Stimulated activated naive CD4-positive, alpha-beta T cell (primary cell): ENCODE data around the gene INSYN2B.

Experiments
- DNase-seq, 6 experiments: peaks; one replicate each; lab custom pipeline; 2025; lab: John Stamatoyannopoulos, UW

Gene INSYN2B

GRCh38 chr5:169980418-169981053, at the start of gene INSYN2B:
TSS of gene INSYN2B (minus strand) at chr5:169980495. CDS start at chr5:169883898, 96,597 bp downstream.
- no peak for DNase-seq

- DNase-seq = no peak
Observed at GRCh38 chr5:170028124-170028523, 47.8 kb upstream of the INSYN2B start.

GRCh38 chr5:170025853-170026252, 45.6 kb upstream of the INSYN2B start:
- no peak for DNase-seq

- no peak for DNase-seq
Observed at GRCh38 chr5:170021506-170021905, 41.2 kb upstream of the INSYN2B start.

DNA sequence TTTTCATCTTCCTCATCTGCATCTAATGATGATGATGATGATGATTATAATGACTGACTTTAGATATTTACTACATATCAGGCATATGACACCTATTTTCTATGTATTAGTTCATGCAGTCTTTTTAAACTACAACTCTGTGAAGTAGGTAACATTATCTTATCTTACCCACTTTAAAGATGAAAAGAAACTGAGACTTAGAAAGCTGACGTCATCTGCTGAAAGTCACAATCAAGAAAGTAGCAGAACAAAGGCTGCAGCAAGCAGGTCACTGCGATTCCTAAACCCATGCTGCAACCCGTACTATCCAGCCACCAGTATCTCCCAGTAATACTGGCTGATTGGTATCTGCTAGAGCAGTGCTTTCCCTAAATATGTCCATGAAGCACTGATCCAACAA, 40.1 kb upstream of the INSYN2B start:
- DNase-seq = no peak

DNA sequence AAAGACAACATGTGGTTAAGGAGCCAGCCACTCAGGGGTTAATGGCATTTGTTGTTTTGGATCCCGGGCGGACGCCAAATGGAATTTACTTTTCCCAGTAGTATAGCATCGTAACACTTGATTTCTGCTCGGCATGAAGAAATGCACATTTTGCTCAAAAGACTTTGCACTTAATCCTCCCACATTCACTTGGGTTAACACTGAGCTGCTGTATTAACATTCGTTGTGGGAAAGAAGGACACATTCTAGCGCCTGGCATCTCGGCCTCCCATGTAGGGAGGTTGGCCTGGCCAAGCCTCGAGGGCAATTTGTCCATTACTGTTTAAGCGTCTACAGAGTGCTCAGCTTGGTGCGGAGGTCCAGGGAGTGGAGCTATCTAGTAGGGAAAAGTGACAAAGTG, 32.3 kb upstream of the INSYN2B start:
- DNase-seq = no peak

DNA sequence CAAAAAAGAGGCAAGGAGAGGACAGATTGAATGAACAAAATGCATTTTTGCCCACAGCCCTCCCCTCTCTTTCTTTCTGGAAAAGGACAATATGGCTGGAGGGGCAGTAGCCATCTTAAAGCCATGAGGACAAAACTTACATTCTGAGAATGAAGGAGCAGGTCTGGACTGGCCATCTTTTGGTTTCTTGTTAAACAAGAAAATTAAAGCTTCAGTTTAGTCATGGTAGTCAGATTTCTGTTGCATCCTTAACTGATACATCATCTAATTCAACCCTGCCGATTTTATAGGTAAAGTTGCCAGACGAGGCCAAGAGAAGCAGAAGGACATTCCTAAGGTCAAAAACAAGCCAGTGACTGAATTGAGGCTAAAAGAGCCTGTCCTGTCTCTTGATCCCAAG, 31.5 kb upstream of the INSYN2B start:
- DNase-seq = no peak

- DNase-seq = no peak
Observed at GRCh38 chr5:170010595-170010994, 30.3 kb upstream of the INSYN2B start.

- no peak for DNase-seq
Observed at GRCh38 chr5:170008376-170008775, 28.1 kb upstream of the INSYN2B start.

- DNase-seq = no peak
Observed at GRCh38 chr5:170006021-170006420, 25.7 kb upstream of the INSYN2B start.

DNA sequence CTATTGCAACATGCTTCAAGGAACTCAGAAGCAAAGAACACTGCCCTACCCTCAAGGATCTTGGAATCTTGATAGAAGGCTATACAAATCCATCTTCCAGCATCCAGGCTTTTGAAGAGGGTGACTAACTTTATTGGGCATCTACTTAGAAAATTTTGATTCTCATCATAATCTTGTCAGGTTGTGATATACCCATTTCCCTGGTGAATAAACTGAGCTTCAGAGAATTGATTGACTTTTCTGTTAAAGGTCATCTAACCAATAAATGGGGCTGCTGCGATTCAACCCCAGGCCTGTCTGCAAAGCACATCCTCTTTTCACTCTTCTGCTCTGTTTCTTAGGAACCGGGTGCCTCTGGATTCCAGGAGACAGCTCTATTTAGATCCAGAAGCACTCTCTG, 19.9 kb upstream of the INSYN2B start:
- no peak for DNase-seq

DNA sequence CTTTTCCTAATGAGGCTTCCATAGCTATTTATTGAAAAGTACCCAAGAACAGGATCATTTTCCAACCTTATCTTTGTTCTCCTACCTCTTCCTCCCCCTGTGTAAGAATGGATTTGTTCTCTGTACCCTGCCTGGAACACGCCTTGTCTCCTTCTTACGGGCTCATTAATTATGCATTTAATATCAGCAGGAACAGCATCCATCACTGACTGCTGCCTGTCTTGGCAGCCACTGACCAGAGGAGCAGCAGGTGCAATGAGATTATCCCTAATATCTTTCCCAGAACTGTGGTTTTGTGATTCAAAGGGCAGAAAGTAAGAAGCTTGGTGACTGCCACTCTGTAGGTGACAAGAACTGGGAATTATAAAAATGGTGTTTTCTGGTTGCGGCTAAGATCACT, 19.3 kb upstream of the INSYN2B start:
- no peak for DNase-seq

DNA sequence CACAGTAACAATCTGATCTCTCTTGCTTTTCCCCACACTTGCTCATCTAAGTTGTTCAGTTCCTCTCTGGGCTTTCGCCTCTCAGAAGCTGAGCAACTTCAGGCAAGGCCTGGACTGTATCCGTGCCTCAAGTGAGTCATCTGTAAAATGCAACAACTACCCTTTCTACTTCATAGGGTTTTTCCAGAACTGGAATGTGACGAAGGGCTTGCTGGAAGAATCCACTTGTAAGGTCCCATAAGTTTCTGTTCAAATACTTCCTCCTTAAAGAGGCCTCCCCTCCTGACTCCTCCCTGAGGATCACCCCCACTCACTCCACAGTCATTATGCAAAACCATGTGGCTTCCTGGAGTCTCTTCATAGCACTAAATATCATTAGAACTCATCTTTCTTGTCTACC, 17.5 kb upstream of the INSYN2B start:
- DNase-seq = no peak

DNA sequence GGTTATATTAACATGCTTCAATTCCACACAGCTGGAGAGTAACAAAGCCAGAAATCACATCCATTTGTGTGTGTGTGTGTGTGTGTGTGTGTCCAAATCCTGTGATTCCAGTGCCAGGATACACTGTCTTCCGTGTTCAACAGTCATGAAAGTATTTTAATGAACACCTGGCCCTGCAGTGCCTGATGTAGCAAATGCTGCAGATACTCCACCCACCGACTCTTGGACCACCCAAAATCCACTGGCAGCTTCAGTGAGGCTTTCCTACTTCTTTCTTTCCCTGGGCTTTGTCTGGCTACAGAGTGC, 13.1 kb upstream of the INSYN2B start:
- no peak for DNase-seq

DNA sequence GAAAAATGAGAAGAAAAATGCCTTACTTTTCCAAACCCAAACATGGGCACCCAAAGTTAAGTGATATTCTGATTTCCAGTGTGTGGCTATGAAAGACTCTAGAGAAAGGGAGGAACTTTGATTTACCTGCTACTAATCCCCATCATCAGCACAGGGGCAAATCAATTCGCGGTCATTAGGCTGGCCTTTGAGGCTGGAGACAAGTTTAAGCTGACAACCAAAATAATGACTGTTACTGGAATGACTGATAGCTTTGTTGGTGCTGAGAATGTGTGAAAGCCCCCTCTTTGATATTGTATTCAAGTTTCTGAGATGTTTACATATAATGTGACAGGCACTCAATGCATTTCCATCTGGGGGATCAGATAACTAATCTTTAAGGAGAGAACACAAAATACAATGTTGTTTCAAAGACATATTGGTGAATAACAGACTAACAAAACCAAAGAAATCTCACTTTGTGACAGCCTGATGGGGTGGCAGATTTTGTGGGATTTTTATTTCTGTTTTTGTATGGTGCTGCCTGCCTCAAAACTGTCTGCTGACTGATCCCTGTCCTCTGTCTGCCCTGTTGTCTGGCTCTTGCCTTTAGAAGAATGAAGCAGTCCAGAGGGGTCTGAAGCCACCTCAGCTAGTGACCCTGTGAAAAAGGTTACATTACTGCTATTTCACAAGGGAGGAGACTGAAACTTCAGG, 12.6 kb upstream of the INSYN2B start:
- no peak for DNase-seq

GRCh38 chr5:169991115-169991869, 11.0 kb upstream of the INSYN2B start:
- DNase-seq = no peak

DNA sequence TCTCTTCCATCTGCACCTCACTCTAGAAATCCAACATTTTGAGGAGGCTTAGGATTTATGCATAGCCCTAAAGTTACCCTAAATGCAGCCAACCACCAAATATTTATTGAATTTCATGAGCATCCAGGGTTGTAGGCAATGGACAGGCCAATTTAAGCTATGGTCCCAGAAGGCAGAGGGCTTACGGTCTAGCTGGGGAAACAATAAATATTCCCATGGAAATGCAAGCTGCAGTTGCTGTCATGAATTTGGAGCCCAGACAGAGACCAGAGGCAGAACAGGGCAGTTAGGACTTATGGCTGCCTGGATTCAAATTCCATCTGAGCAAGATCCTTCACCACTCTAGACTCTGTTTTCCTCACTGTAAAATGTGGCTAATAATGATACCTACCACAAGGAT, 9.1 kb upstream of the INSYN2B start:
- DNase-seq = no peak

DNA sequence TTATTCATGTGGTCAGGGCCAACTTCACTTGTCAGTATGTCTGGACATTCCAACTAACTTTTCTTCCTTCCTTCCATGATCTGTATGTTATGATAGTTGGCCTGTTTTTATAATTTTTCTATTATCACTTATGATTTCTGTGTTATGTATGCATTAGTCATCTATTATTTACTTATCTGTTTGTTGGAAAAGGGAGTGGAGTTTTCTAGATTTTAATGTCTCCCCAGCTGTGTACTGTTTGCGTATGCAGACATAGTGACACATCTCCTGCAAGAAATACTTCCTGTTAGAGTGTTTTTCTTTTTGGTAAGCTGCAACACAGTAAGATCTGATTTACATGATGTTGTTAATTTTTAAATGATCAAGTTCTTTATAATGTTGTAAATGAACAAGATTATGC, 8.7 kb upstream of the INSYN2B start:
- DNase-seq = no peak

DNA sequence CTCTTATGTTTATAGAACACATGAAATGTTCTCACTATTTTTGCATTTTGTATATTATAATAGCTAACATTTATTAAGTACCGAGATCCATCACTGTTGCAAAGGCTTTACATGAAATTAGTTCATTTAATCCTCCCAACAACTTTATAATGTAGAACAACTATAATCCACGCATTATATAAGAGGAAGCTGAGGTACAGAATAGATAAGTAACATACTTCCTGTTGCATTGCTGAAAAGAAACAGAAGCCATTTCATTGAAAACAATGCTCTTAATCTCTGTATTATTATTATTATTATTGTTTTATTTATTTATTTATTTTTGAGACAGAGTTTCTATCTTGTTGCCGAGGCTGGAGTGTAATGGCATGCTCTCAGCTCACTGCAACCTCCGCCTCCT, 7.9 kb upstream of the INSYN2B start:
- DNase-seq = no peak

GRCh38 chr5:169979871-169980270, 424 bp downstream of the INSYN2B start:
- no peak for DNase-seq

GRCh38 chr5:169978714-169979113, 1.6 kb downstream of the INSYN2B start:
- no peak for DNase-seq

- no peak for DNase-seq
Observed at GRCh38 chr5:169974121-169974770, 6.0 kb downstream of the INSYN2B start.

- no peak for DNase-seq
Observed at GRCh38 chr5:169973056-169973455, 7.2 kb downstream of the INSYN2B start.
